ENCODE results near the gene OCA2.
"Not testable (repeated sequence)": the region's sequence is repeated elsewhere in the genome, so short reads cannot be mapped to it uniquely, and the experiment has no call there.

DNA sequence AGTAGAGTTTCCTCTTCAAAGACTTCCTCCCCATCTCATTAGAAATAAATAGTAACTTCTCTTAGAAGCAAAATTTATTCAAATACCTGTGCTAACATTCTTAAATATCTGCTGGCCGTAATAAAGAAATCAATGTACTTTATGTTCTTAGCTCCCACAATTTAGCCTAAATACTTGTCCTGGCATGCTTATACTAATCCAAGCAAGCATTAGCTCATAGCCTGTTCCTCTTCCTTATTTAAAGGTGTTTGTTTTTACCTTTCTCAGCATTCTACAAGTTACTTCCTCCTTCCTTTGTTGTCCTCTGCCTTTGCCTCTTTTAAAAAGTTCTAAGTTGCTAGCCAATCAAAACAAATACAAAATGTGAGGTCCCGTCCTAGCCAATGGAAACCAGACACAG, 90.9 kb downstream of the OCA2 start:
- TF ChIP-seq, protein P1, sequence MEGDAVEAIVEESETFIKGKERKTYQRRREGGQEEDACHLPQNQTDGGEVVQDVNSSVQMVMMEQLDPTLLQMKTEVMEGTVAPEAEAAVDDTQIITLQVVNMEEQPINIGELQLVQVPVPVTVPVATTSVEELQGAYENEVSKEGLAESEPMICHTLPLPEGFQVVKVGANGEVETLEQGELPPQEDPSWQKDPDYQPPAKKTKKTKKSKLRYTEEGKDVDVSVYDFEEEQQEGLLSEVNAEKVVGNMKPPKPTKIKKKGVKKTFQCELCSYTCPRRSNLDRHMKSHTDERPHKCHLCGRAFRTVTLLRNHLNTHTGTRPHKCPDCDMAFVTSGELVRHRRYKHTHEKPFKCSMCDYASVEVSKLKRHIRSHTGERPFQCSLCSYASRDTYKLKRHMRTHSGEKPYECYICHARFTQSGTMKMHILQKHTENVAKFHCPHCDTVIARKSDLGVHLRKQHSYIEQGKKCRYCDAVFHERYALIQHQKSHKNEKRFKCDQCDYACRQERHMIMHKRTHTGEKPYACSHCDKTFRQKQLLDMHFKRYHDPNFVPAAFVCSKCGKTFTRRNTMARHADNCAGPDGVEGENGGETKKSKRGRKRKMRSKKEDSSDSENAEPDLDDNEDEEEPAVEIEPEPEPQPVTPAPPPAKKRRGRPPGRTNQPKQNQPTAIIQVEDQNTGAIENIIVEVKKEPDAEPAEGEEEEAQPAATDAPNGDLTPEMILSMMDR (IDR thresholded peaks at IDR 0.05), result not testable (repeated sequence)
- not testable (repeated sequence) for TF ChIP-seq POLR2AphosphoS5 (IDR thresholded peaks at IDR 0.05)

Data from prostate gland (tissue), 2 donors.